NCI-H345 (cell line): ENCODE results near the gene BLOC1S1.
A peak's percentile ranks its signal among the peaks of the same experiment; 100 is the strongest.

Experiments used
- DNase-seq: peaks from one replicate; lab custom pipeline; 2025; lab: John Stamatoyannopoulos, UW

Gene BLOC1S1

DNA sequence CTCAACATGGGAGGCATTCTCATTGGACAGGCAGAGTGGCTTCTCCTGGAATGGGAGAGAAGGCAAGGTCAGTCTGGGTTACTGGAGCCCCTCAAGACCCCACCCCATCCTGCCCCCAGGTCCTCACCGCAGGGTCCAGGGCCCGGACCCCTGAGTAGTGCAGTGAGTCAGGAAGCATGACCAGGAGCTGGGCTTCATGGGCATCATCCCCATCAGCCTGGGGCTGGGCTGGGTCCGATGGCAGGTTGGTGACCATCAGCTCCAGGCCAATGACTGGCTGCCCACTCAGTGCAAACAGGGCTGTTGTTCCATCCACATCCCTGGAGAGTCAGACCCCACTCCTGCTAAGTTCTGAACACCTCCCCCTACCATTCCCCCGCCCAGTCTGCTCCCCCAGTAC, 21.2 kb upstream of the BLOC1S1 start:
- no peak for DNase-seq

- no peak for DNase-seq
Measured at GRCh38 chr12:55695349-55695748, 20.5 kb upstream of the BLOC1S1 start.

DNA sequence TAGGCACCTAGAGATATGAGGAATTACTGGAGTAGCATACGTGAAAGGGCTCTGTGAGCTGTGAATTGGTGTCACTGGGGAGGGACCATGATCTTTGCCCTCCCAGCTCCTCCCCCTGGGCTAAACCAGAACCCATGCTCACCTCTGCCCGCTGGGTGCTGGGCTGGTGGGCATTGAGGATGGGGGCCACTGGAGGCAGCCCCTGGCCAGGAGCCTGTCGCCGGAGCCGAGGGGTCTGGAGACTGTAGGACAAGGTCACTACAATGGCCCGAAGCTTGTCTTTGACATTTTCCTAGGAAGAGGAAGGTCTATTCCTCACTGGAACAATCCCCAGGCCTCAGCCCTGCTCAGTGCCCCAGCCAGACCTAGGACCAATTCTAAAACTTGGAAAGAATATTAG, 19.7 kb upstream of the BLOC1S1 start:
- DNase-seq: no peak

GRCh38 chr12:55696796-55697462, 18.9 kb upstream of the BLOC1S1 start:
- DNase-seq: no peak

DNA sequence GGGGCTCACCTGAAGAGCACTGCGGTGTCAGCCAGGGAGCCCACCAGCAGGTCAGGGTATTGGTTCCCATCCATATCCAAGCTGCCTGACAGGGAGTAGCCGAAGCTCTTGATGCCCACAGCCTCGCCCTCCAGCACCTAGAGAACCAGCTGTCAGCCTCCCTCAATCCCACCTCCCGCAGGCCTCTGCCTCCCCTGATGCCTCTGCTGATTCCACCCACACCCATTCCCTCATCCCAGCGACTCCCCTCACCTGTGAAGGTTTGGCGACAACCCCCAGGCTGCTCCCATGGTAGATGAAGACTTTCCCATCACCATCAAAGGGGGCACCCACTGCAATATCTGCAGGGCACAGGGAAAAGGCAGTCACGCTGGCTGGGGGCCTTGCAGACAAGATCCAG, 18.2 kb upstream of the BLOC1S1 start:
- DNase-seq: no peak

- no peak for DNase-seq
Measured at GRCh38 chr12:55698241-55698955, 17.4 kb upstream of the BLOC1S1 start.

DNA sequence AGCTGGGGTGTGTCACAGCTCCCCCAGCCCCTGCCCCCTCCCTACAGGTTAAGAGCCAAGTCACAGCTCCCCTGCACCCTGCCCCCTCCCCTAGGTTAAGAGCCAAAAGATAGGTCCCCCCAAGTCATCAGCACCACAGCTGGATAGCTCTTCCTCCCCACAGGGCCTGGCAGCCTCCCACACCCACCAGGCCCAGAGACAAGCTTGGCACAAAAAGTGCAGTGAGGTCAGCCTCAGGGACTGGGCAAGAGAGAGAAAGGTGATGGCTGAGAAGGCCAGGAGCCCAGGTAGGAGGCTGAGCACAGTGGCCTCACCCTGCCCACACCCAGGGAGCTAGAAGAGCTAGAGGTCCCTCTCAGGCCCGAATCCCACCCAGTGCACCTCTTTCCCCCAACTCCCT, 16.9 kb upstream of the BLOC1S1 start:
- no peak for DNase-seq

- no peak for DNase-seq
Measured at GRCh38 chr12:55699471-55700055, 16.3 kb upstream of the BLOC1S1 start.

- DNase-seq: no peak
Measured at GRCh38 chr12:55700255-55701018, 15.4 kb upstream of the BLOC1S1 start.

- DNase-seq: no peak
Measured at GRCh38 chr12:55702861-55703260, 13.0 kb upstream of the BLOC1S1 start.

- no peak for DNase-seq
Measured at GRCh38 chr12:55703288-55703687, 12.6 kb upstream of the BLOC1S1 start.

DNA sequence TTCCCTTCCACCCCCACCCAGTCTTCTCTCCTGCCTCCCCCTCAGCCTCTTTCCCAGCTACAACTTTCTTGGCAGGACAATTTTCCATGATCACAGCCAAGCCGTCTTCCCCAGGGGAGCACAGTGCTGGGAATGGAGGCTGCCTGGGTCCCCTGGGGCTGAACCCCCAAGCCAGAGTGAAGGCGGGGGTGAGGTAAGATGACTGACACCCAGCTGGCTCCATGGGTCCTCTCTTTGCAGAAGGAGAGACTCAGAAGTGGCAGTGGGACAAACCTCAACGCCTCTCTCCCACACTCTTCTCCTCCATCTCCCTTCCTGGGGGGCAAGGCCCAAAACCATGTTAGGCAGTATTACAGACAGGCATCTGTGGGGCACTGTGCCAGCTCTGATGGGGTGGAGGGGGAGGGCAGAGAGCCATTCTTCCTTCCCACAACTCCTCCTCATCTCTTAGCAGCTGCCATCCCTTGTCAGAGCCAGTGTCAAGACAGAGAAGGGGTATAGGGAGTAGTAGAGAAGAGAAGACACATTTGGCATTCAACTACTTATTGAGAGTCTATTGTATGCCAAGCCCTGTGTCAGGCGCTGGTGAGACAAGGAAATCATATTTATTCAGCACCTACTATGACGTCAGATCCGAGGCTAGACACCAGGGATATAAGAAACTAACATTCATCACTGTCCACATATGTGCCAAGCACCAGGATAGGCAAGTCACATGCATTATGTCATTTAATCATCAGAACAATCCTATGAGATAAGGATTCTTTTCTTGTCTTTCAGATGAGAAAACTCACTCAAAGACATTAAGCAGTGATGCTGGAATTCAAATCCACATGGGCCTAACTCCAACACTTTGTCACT, 11.7 kb upstream of the BLOC1S1 start:
- DNase-seq: no peak

DNA sequence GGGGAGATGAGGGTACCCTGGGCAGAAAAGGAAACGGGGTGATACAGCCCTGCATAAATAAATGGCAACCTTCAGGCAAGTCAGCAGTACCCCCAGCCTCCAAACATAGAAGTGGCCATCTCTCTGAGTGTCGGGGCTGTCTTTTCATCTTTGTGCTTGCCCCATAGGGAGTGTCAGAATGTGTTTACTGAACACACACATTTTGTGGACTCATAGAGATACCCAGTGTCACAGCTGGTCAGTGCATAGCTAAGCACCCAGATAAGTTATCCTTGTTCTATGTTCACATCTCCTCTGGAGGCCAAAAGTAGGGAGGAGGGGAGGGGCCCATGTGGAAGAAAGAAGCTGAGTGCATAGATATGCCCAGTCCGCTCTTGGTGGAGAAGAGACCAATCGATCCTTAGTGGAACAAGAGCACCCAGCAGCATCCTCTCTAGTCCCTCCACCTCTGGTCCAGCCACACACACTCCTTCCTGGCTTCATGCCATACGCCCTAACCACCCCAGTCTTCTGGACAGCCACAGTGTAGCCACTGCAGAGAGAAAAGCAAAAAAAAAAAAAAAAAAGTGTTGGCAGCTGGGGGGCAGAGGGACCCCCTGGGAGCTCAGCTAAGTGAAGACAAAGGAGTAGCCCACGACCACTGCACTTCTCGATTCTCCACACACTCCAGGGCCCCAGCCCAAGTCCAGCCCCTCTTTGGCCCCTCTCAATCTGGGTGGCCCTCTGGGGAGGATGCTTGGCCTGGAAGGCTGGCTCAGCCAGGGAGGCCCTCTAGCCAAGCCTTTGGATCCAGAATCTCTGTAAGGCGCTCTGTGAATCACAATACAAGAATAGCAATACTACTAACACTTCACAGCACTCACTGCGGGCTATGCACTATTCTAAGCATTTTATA, 10.8 kb upstream of the BLOC1S1 start:
- DNase-seq: no peak

DNA sequence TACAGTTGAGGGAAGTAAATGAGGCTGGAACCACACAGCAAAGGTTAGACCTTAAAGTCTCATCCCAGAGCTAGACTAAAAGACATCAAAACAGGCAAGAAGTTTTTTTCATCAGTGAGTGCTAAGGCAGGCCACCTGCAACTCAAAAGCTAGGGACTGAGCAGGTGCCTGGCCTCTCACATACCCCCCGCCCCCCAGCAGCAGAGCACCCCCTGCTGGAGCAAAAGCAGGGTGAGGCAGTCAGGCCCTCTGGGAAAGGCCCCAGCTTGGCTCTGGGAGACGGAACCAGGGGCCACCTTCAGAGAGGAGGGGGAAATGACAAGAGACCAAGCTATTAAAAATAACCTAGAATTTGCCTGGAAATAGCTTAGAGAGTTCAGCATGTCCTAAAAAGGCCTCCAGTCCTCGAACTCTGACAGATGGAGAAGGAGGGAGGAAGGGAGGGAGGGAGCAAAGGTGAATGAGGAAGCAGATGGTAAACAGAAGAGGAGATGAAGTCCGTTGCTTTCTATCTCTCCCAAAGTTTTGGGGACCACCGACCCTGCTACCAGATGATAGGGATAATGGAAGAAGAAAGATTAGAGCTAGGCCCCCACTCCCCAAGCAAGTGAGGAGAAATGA, 10.0 kb upstream of the BLOC1S1 start:
- DNase-seq: no peak

- no peak for DNase-seq
Measured at GRCh38 chr12:55706568-55707218, 9.2 kb upstream of the BLOC1S1 start.

GRCh38 chr12:55707219-55707671, 8.6 kb upstream of the BLOC1S1 start:
- peak; percentile 28 for DNase-seq

DNA sequence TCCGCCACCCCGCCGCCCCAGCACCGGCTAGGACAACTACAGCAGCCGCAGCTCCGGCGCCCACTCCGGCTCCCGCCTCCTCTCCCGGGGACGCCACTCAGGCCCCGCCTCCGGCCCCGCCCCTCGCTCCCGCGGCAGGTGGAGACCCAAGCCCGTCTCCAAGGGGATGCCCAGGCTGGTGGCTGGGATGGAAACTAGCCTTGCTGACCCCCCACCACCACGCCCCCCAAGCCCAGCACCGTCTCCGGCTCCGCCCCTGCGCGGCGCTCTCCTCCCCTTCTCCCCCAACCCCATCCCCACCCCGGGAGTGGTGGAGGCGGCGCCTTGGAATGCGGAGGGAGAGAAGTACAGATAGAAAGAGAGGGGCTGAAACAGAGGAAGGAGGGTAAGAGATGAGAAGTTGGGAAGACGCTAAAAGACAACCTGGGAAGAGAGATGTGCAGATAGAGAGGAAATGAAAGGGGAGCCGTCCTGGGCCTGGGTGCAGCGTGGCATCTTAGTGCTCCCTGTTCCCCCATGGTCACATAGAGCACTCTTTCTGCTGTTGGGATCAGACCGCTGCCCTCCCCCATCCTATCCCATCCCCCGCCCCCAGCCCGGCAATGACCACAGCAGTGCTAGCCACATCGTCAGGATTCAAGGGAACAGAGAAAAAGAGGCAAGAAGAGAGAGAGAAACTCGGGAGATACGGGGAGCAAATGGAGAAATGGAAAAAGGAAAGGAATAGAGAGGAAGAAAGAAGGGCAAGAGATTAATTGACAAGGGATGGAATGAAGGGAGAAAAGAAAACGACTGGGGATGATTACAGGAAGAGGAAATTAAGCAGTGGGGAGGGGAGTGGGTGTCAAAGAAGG, 7.8 kb upstream of the BLOC1S1 start, which contains the start of gene ITGA7:
ITGA7 (minus strand) TSS at position 64 of the 854 bp plus-strand sequence. CDS start 222 bp downstream, outside the sequence.
- DNase-seq: peak; percentile 82

GRCh38 chr12:55708695-55709233, 7.1 kb upstream of the BLOC1S1 start:
- DNase-seq: no peak
